HUES6 (cell line): ENCODE measurements around the gene AKAP10.

Source experiments
- H3K27ac ChIP-seq: 2 replicates; pipeline ENCODE4 v1.7.0; 2013; ENCODE audit warnings: low read depth, mild to moderate bottlenecking, low read length, inconsistent platforms
- H3K27me3 ChIP-seq: 2 replicates; pipeline ENCODE4 v1.6.1; 2013; ENCODE audit warnings: low read length; ENCODE audit not compliant: control insufficient read depth, insufficient read depth
- H3K36me3 ChIP-seq: 2 replicates; pipeline ENCODE4 v1.6.1; 2013; ENCODE audit warnings: low read length; ENCODE audit not compliant: control insufficient read depth, insufficient read depth
- H3K4me1 ChIP-seq: 2 replicates; pipeline ENCODE4 v1.6.1; 2013; ENCODE audit warnings: low read length; ENCODE audit not compliant: control insufficient read depth, insufficient read depth
- H3K4me3 ChIP-seq: 2 replicates; pipeline ENCODE4 v1.5.1; 2013; ENCODE audit warnings: low read depth, low read length
- H3K9ac ChIP-seq: one replicate; pipeline ENCODE4 v1.6.1; 2013; ENCODE audit warnings: mild to moderate bottlenecking, low read length
- H3K9me3 ChIP-seq: 2 replicates; pipeline ENCODE4 v1.6.1; 2013; ENCODE audit warnings: low read depth, low read length; ENCODE audit not compliant: control insufficient read depth, insufficient read depth

Gene AKAP10

DNA sequence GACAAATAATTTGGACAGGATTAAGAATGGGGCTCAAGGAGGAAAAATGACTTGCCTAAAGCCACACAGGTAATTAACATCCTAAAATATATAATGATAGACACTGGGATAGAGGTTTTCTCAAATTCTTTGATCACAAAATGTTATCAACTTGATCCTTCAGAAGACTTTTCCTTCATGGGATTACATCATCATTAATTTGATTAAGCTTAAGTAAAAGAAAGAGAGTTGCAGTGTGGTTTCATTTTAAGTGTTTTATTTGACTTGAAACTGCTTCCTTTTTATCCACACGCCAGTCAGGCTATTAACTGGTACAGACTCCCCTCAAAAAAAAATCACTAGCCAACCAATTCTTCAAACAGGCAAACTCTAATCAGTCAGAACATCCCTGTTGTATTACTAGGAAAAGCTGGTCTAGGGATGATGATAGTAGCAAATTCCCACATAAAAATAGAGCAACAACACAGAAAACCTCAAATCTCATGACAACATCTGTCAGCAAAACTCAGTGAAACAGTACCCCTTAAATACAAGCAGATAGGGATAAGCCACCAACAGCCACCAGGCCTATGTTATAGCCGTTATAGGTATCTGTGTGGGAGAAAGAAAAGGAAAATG lies 32.5 kb downstream of the AKAP10 start:
- no peaks in the 10 kb centered on the region for H3K9me3 ChIP-seq
- H3K27me3 ChIP-seq: no peaks in the 10 kb centered on the region
- H3K27ac ChIP-seq: no peak overlapping the region
- H3K36me3 ChIP-seq: peaks cover 49% of the 10 kb centered on the region
- H3K4me3 ChIP-seq: no peak overlapping the region
- no peak overlapping the region for H3K9ac ChIP-seq
- peaks cover 28% of the 10 kb centered on the region for H3K4me1 ChIP-seq

- Histone ChIP-seq H3K27me3 (no peaks in the 10 kb centered on the region), H3K36me3 (peaks cover 64% of the 10 kb centered on the region), H3K27ac (peak overlapping the region; percentile 50; the same call in 1 of the 2 replicates), H3K4me3 (no peak overlapping the region), H3K4me1 (peaks cover 28% of the 10 kb centered on the region), H3K9ac (no peak overlapping the region), H3K9me3 (no peaks in the 10 kb centered on the region)
Observed at GRCh38 chr17:19943599-19943998, 34.0 kb downstream of the AKAP10 start.

GRCh38 chr17:19943026-19943425 lies 34.6 kb downstream of the AKAP10 start:
- H3K36me3 ChIP-seq: peaks cover 62% of the 10 kb centered on the region
- no peaks in the 10 kb centered on the region for H3K9me3 ChIP-seq

DNA sequence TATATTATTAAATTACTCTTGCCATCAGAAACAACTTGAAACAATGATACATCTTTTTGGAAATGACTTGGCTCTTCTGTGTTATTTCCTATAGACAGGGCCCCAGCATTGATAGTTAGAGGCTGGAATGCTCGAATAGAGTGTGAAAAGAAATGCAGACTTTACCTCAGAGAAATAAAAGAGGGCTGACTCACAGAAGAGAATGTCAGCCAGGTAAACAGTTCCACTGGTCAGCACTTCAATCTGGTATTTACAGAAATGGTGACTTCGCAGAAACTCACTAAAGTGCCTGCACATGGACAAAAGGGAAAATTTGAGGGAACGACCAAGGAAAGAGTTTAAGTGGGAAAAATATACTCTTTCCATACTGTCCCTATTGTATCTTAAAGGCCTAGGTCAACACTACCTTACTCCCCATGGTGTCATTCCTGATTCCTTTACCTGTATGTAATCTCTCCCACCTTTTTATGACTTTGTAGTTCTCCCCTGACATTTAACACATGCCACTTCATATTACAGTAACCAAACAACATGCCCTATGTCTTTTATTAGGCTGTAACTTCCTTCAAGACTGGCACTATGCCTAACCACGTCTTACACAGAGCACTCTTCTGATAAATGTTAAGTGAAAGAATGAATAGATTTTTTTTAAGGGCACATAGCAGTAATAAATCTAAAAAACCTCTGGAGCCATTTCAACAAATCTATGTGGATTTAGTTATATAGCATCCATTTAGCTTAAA lies 36.7 kb downstream of the AKAP10 start:
- H3K9ac ChIP-seq: peak overlapping the region; percentile 26
- peak overlapping the region; percentile 48 for H3K27ac ChIP-seq
- peaks cover 28% of the 10 kb centered on the region for H3K4me1 ChIP-seq
- peaks cover 58% of the 10 kb centered on the region for H3K36me3 ChIP-seq
- H3K4me3 ChIP-seq: no peak overlapping the region
- H3K9me3 ChIP-seq: no peaks in the 10 kb centered on the region
- no peaks in the 10 kb centered on the region for H3K27me3 ChIP-seq

More at GRCh38 chr17:19943026-19943425, 34.6 kb downstream of the AKAP10 start:
- Histone ChIP-seq H3K27me3 (no peaks in the 10 kb centered on the region), H3K27ac (peak overlapping the region; percentile 50; the same call in 1 of the 2 replicates), H3K4me1 (peaks cover 28% of the 10 kb centered on the region), H3K4me3 (no peak overlapping the region), H3K9ac (no peak overlapping the region)

DNA sequence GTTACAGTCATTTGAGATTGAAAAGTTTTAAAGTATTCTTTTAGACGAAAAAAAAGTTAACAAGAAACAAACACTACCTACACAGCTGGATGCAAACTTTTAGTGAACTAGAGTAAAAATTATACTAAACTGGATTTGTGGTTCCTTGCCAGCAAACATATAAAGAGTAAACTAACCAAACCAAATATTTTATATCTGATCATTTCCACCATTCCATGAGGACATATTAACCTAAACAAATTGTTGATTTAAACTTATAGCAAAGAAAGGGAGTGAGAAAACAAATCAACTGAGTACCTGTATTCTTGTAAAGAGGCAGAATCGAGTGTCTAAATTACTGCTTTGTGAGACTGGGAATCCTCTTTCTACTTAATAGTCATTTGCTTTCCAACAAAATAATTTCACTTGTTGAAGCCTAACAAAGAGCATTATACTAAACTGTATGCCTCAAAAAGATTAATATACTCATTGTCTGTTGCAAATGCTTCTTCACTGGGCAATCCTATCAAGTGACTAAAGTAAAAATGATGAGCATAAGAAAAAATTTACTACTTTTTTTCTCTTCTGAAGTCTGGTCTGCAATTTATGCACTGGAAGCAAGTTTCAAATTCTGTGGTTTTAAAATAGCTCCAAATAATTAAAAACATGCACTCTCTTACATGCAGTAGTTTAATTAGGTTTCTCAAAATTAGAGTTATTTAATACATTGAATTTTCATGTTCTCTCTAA lies 37.5 kb downstream of the AKAP10 start:
- Histone ChIP-seq H3K9ac (no peak overlapping the region), H3K36me3 (peaks cover 63% of the 10 kb centered on the region), H3K27me3 (no peaks in the 10 kb centered on the region), H3K27ac (peak overlapping the region; percentile 44; the same call in 1 of the 2 replicates), H3K4me3 (no peak overlapping the region), H3K9me3 (no peaks in the 10 kb centered on the region), H3K4me1 (peaks cover 28% of the 10 kb centered on the region)

DNA sequence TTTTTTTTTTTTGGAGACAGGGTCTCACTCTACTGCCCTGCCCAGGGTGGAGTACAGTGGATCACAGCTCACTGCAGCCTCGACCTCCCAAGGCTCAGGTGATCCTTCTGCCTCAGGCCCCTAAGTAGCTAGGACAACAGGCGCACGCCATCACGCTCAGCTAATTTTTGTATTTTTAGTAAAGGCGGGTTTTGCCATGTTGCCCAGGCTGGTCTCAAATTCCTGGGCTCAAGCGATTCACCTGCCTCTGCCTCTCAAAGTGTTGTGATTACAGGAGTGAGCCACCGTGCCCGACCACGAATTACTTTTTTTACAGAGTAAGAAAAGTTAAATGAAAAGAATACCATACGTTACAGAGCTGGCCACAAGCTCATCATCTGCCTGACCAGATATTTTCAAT lies 38.9 kb downstream of the AKAP10 start:
- Histone ChIP-seq H3K4me1 (peaks cover 27% of the 10 kb centered on the region), H3K4me3 (no peak overlapping the region), H3K9ac (no peak overlapping the region), H3K27ac (no peak overlapping the region), H3K27me3 (no peaks in the 10 kb centered on the region), H3K9me3 (no peaks in the 10 kb centered on the region), H3K36me3 (peaks cover 70% of the 10 kb centered on the region)

- no peak overlapping the region for H3K27ac ChIP-seq
- H3K36me3 ChIP-seq: peaks cover 76% of the 10 kb centered on the region
- peaks cover 15% of the 10 kb centered on the region for H3K4me1 ChIP-seq
- no peak overlapping the region for H3K9ac ChIP-seq
- H3K9me3 ChIP-seq: no peaks in the 10 kb centered on the region
- H3K27me3 ChIP-seq: no peaks in the 10 kb centered on the region
- no peak overlapping the region for H3K4me3 ChIP-seq
Observed at GRCh38 chr17:19937522-19937921, 40.1 kb downstream of the AKAP10 start.

- Histone ChIP-seq H3K27ac (no peak overlapping the region), H3K36me3 (peaks cover 86% of the 10 kb centered on the region), H3K4me1 (no peaks in the 10 kb centered on the region), H3K4me3 (no peak overlapping the region), H3K27me3 (no peaks in the 10 kb centered on the region), H3K9me3 (no peaks in the 10 kb centered on the region), H3K9ac (no peak overlapping the region)
Observed at GRCh38 chr17:19935169-19935568, 42.5 kb downstream of the AKAP10 start.

DNA sequence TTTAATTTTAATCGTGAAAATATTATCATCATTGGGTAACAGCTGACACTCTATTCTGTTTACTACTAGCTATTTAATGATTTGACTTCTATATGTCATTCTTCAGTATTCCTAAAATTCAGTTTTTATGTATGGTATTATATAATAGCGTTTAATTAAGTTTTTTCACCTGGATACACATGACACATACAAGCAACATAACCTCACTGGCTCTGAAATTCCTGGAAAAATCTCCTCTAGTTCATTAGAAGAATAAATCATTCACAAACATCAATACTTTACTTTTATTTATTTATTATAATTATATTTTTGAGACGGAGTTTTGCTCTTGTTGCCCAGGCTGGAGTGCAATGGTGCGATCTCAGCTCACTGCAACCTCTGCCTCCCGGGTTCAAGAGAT lies 44.0 kb downstream of the AKAP10 start:
- no peak overlapping the region for H3K27ac ChIP-seq
- H3K4me3 ChIP-seq: no peak overlapping the region
- peaks cover 83% of the 10 kb centered on the region for H3K36me3 ChIP-seq

DNA sequence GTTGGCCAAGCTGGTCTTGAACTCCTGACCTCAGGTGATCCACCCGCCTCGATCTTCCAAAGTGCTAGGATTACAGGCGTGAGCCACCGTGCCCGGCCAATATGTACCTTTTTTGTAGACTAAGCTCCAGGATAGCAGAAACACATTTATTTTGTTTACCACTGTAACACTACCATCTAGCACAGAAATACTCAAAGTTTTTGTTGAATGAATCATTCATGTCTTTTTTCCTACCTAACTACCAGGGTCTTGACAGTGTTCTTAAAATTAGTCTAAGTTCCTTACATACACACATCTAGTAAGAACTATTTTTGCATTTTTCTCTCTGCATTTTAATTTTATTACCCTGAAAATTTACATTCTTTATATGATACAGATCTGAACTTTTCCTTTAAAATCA lies 44.4 kb downstream of the AKAP10 start:
- Histone ChIP-seq H3K36me3 (peaks cover 79% of the 10 kb centered on the region), H3K9me3 (no peaks in the 10 kb centered on the region), H3K27ac (no peak overlapping the region), H3K4me3 (no peak overlapping the region), H3K4me1 (no peaks in the 10 kb centered on the region), H3K9ac (no peak overlapping the region), H3K27me3 (no peaks in the 10 kb centered on the region)

More for the DNA sequence above, 44.0 kb downstream of the AKAP10 start:
- Histone ChIP-seq H3K27me3 (no peaks in the 10 kb centered on the region), H3K4me1 (no peaks in the 10 kb centered on the region), H3K9me3 (no peaks in the 10 kb centered on the region), H3K9ac (no peak overlapping the region)

DNA sequence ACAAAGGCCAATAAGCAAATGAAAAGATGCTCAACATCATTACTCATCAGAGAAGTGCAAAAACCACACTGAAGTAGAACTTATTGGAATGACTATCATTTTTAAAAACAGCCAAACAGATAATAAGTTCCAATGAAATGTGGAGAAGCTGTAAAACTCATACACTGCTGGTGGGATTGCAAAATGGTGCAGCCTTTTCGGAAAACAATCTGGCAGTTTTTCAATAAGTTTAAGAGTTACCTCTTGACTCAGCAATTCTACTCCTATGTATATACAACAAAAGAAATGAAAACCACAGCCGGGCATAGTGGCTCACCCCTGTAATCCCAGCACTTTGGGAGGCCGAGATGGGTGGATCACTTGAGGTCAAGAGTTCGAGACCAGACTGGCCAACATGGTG lies 49.3 kb downstream of the AKAP10 start:
- Histone ChIP-seq H3K9me3 (no peaks in the 10 kb centered on the region), H3K27me3 (no peaks in the 10 kb centered on the region), H3K27ac (no peak overlapping the region), H3K36me3 (peaks cover 78% of the 10 kb centered on the region), H3K9ac (no peak overlapping the region), H3K4me3 (no peak overlapping the region), H3K4me1 (no peaks in the 10 kb centered on the region)
